GM19324 (cell line): ENCODE data around the gene GCN1.

Experiments
- ATAC-seq: cut with Tn5 transposase; IDR thresholded peaks from one replicate; pipeline ENCODE4 v1.9.1; 2021; ENCODE audit warnings: mild to moderate bottlenecking, moderate library complexity; ENCODE audit not compliant: unreplicated experiment, low FRiP score

The GCN1 gene

DNA sequence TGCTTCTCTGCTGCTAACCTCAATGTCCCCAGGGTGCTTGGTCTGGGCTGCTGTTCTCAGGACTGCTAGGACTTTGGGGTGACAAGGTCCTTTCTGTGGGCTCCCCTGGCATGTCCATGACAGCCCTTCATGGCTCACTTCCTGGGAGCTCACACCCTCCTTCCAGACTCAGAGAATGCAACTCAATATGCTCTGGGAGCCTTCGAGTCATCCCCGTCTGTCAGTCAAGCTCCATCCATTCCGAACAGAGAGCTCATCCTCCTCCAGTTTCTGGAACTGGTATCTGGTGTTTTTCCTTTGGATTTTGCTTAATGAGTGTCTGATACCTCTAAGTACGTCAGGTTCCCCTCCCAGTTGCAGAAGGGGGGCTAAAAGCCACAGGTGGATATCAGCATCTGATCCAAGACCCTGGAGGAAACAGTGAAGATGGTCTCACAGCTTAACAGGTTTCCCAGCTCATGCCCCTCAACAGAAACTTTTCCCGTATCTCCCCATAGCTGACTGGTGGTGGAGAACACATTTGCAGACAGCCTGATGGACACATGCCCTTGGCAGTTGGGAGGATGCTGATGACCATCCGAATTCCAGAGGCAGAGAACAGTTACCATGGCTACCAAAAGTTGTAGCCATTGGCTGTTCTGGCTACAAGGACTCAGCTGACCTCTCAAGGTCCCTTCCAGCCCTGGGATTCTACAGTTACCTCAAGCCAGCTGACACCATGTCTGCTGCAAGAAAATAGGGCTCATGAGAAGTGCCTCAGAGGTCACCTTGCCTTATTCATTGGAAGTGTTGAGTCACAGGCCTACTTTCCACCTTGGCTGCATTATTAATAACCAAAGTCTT, 68.5 kb downstream of the GCN1 start:
- ATAC-seq: no peak

DNA sequence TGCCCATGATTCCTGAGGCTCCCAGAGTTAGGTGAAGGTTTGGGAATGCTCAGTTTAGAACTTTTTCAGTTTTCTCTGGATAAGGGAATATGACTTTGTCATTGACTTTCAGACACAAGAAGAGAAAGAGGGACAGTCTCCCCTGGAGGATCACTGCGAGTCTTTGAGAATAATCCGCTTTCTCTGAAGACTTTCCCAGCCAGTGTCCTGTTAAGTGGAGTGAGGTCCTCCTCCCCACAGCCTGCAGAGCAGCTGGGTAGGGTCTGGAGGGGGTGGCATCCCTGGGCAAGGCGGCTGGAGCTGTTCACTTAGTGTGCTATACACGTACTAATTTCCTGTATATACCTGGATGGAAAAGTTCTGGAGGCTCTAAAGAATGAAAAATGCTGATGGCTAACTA, 69.5 kb downstream of the GCN1 start:
- no peak for ATAC-seq

DNA sequence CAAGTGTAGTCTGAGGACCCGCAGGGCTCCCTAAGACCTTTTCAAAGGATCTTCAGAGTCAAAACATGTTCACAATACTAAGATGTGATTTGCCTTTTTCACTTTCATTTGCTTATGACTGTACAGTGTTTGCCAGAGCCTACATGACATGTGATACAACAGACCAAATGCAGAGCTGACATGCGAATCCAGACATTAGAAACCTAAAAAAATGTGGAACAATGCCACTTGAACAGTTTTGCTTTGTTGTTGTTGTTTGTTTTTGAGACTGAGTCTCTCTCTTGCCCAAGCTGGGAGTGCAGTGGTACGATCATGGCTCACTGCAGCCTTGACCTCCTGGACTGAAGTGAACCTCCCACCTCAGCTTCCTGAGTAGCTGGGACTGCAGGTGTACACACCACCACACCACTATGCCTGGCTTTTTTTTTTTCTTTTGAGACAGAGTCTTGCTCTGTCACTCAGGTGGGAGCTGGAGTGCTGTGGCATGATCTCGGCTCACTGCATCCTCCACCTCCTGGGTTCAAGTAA, 72.7 kb downstream of the GCN1 start:
- ATAC-seq: peak; percentile 31

DNA sequence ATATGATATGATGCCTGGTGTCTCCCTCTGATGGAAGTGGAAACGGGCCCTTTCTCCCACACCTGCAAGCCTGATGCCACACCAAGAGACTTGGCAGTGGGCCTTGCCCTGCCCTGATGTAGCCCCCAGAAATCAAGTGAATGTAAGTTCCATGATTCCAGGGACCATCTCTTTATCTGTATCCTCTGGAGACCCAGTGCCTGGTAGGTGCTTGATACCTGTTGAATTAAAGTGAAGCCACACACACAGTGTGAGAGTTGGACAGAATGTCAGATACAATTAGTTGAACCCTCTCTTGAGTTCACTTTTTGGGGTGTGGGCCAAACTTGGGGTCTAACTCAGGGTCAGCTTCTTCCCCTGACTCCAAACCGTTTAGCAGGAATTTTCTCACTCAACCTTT, 73.2 kb downstream of the GCN1 start:
- ATAC-seq: no peak

DNA sequence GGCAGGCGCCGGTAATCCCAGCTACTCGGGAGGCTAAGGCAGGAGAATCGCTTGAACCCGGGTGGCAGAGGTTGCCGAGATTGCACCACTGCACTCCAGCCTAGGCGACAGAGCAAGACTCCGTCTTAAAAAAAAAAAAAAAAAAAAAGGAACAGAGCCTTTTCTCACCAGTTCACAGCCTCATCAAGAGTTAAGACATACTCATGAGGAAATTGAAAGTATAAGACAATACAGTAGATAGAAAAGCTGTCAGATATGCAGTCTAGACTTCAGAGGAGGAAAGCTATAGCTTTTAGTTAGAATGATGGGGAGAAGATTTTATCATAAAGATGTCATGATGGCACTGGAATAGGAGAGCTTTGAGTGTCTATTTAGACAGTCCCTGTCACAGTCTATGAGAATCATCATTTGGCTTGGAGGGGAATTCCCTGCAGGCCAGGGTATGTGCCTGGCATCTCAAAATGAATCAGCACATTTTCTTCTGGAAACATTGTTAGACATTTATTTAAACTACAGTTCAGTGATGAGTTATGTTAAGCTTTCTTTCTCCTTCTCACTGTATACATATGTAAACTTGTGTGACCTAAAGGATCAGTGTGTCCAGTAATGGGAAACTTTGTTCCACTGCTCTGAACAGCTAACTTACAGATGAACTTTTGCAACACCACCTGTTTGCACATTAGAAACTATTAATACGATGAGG, 75.1 kb downstream of the GCN1 start:
- no peak for ATAC-seq

DNA sequence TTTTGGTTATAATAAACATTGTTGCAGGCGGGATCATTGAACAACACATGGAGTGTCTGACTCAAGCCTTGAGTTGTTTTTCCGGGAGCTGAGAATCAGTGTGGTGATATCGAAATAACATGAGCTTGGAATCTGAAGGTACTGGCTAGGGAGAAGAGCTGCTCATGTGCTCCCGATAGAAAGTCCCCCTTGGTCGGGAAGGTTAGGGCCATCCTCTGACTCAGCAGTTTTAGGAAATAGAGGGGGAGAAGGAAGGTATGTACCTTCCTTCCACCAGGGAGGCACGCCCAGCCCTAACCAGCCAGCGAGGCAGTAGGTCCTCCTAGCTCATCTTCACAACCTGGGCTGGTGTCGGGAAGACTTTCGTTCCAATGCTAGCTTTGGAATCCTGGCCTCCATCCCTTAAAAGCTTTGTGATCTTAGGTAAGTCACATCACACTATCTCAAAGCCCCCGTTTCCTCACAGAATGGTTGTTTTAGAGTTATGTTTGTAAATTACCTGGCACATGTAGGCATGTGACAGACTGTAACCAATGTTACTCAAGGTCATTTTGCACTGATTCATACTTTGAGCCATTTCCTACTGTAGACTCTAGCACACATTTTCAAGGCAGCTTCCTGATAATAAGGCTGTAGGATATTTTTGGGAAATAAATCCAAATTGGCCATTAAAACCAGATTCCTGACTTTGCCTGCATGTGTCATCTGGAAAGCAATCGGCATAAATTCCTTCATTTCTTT, 76.0 kb downstream of the GCN1 start:
- no peak for ATAC-seq

DNA sequence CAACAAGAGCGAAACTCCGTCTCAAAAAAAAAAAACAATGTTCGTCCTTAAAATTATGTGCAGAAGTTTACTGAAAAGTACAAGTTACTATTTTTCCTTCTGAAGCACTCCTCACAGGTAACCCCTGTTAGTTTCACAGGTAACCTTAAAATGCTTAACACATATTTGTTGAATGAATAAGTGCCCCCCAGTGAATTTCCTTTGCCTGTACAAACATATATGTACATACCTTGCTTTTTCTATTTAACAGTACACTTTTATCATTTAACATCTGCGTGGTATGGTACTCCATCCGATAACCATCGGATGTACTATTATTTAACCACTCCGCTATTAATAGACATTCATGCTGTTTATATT, 76.6 kb downstream of the GCN1 start:
- ATAC-seq: no peak

DNA sequence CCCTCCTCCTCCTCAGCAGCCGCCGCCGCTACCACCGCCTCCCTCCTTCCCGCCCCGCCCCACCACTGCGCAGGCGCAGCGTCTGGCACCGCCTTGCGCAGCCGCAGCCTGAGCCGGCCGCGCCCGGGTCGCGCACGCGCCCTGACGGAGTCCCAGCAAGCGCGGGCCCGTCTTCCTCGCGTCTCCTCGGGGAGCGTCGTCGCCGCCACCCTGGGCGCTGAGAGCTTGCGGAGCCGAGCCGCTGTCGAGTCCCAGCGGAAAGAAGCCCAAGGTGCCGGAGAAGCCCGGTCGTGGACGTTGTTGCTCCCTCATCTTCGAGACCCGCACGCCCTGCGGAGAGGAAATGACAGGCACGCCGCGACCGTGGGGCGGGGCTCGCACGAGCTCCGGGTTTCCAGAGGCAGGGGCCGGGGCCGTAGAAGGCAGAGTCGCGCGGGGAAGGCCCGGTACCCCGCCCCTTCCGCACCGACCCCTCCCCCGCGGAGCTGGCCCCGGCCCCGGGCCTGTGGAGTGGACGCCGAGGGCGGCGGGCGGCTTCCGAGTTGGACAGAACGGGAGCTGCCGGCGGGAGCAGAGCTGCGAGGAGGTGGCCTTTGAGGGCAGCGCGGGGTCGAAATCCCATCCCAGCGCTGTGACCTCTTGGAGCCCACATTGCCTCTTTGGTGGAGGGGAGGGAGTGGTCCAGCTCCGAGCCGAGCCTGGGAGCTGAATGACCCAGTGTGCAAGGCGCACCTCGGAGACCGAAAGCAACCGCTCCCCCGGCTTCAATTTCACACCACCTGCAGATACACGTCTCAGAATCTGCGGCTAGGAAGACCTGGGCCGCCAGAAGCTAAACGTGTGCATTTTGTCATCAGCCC, 77.5 kb downstream of the GCN1 start:
- peak; percentile 69 for ATAC-seq

DNA sequence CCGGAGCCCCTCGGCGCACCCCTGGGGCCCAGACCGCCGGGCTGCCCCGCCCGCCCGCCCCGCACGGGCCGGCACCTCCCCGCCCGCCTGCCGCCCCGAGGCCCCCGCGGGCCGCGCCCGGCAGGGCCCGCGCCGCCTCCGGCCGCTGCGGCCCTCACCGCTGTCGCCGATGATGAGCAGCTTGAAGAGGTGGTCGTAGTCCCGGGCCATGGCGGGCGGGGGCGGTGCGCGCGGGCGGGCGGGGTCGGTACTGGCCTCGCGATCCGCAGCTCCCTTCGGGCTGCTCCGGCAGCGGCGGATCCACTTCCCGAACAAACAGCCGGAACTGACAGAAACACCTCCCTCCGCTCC, 78.1 kb downstream of the GCN1 start, which contains the start of gene RAB35:
Gene RAB35, minus strand, starts transcription at position 313 of the 351 bp plus-strand sequence. Its CDS starts 103 bp downstream, at position 210.
- ATAC-seq: no peak

DNA sequence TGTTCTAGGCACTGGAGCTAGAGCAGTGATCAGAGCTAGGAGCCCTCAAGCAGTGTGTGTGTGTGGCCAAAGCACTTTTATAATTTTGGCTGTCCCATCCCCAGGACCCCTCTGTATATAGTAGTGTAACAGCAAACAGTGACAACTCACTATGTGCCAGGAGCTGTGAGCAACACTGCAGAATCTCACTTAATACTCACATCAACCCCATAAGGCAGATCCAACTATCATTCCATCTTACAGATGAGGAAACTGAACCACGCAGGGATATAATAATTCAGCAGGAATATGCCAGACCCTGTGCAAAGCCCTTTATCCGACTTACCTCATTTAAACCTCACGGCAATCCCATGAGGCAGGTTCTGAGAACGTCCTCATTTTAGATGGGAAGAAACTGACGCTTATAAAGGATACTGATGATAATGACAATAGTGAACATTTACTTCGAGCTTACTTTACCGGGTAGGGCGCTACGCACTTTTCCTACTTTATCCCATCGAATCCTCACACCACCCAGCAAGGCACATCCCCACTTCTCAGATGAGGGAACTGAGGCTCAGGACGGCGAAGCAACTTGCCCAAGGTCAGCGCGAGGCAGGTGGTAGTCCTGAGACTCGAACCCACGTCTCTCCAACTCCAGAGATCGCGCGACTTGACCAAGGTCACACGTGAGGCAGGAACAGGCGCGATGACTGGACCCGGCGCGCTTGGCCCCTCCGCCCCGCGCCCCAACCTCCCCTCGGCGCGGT, 78.6 kb downstream of the GCN1 start:
- ATAC-seq: no peak

DNA sequence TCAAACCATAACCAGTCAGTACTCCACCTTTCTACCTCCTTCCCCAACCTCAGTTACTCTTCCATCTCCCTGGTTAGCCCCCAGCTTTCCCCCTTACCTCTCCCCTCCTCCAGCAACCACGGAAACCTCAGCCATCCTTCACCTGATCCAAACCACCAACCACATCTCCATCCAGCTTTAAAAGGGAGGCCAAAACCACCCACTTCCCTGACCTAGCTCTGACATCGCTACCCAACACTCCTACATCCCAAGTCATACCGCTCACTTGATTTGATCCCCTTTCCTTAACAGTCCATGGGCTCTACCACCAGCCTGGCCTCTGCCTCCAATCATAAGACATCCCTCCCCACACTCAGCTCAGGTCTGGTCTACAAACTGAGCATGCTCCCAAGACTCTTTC, 79.4 kb downstream of the GCN1 start:
- ATAC-seq: no peak

DNA sequence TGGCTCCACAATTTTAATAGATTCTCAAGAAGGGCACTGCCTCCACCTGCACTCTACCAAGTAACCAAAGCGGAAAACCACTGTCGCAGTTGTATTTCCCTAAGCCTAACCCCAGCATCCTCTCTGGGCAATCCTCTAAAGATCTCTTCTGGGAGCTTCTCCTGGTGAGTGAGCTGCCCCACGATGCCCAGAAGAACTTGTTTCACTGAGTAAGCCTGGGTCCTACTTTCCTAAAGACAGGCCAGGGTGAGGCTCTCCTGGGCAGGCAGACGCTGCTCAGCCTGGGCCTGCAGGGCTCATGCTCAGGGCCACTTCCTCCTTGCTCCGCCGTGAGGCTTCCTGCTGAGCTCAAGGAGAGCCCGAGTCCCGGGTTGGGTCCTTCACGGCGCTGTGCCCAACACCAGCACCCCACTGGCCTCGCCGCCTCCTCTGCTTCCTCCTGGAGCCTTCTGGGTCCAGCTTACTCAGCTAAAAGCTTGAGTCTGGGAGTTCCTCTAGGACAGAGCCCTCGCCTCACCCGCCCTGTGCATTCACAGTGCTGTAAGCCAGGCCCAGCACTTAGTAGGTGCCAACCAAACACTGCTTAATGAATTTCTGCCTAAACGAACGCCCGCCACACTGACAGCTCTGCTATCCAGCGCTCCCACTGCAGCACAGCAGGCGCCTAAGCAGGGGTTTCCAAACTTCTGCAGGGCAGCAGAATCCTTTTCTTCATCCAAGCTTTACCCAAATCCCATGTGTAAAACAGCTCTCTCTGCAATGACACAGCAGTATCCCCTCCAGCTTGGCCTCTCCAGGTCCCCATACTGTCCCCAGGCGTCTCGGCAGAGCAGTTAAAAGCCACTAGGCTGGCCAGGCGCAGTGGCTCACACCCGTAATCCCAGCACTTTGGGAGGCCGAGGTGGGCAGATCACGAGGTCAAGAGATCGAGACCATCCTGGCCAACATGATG, 83.7 kb downstream of the GCN1 start:
- ATAC-seq: peak; percentile 78

DNA sequence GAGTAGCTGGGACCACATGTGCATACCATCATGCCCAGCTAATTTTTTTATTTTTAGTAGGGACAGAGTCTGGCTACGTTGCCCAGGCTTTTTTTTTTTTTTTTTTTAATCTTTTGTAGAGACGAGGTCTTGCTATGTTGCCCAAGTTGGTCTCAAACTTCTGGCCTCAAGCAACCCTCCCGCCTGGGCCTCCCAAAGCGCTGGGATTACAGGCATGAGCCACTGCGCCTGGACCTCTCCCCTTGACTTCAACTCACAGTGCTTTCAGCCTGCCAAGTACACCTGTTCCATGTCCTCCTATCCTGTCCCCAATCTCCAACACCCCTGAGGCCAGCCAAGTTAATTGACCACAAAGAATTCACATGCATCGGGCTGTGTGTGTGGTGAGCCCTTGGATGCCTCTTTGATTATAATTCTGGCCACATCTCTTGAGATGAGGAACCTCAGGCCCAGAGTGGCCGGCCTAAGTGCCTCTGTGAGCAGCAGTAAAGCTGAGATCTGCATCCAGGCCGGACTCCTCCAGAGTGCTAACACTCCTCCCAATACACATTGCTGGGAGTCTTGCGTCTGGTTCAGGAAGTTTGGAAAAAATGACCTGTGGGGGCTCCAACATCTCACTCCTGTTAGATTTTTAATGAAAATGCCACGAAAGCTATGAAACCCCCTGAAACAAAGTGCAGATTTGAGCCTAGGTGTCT, 84.8 kb downstream of the GCN1 start:
- ATAC-seq: no peak

DNA sequence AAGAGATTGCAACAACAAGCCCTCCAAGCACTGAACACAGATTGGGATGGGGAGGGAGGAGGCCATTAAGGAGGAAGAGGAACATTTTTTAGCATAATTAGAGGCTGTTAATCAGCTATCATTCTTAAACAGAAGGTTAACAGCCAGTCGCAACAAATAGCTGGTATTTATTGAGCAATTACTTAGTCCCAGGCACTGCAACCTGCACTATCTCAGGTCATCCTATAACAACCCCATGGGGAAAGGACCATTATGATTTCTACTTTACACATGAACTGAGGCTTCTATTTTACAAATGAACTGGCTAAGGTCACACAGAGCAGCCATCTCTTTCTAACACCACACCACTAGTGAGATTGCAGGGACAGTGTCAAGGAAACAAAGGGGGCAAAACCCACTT, 88.4 kb downstream of the GCN1 start:
- no peak for ATAC-seq

DNA sequence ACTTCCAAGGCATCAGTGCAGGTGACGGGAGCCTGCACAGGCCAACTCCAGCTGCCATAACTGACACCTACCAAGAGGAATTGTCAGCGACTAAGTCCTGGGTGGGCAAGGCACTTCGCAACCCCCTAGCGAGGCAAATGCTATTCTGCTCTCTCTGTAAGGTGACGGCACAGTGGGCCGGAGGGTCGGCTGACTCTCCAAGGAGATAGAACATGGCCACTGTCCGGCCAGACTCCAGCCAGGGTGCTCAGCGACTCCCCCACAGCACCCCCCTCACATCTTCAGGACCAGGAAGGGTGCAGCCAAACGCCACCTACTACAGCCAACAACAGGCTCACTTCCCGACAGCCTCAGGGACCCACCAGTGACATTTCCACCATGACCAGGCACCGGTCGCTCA, 91.1 kb downstream of the GCN1 start:
- no peak for ATAC-seq

DNA sequence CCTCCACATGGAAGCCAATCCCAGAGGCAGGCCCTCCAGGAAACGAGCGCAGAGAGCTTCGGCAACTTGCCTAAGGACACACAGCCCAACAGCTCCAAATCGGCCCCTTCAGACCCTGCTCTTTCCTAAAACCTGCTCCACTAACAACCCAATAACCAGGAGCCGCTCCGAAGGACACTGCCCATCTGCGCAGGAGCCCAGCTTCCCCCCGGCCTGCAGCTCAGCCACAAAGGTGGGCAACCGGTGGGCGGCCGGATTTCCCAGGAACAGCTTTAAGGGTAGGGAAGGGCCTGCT, 91.5 kb downstream of the GCN1 start:
- ATAC-seq: no peak

DNA sequence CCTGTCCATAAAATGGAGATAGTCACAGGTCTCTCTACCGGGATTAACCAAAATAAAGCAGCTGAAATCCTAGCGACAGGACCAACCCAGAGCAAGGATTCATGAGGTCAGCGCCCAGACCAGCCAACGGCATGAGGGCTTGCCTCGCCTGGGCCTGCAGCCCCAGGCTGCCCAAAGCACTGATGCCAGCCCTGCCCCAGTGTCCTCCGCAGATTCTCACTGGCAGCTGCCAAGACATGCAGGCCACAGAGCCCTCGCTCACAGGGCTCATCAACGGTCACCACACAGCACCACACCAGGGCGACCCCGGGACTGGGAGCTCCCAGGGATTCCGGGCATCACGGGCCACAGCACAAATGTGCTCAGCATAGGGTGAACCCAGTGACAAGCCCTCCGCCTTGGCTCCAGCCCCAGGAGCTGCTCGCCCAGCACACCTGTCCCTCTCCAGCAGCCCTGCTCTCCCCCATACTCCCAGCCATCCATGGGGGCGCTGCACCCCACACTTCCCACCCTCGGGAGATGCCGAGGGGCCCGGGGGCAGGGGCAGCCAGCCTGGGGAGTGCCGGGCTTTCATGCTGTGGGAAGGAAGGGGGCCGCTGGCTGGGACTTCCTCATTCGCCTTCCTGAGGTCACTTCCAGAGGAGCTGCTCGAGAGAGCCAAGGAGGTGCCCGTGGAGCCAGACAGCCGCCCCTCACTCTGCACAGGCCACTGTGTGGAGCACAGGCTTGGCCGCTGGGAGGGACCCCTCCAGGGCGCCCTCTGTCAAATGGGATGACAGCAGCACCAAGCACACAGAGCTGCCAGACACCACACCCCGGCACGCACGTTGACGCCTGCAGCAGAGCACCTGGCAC, 92.1 kb downstream of the GCN1 start:
- no peak for ATAC-seq
